GM18505 (cell line): Measurements from ENCODE around the gene EID2B.
A peak's percentile ranks its signal among the peaks of the same experiment; 100 is the strongest.

ENCODE experiments used
- ATAC-seq: cut with Tn5 transposase; IDR thresholded peaks from one replicate; pipeline ENCODE4 v1.9.1; 2021; ENCODE audit not compliant: unreplicated experiment
- POLR2A ChIP-seq: IDR thresholded peaks from 4 replicates; pipeline ENCODE4 v1.6.1; 2011; ENCODE audit warnings: borderline replicate concordance; ENCODE audit not compliant: insufficient read depth, insufficient read length; ENCODE audit errors: extremely low read depth

EID2B gene

DNA sequence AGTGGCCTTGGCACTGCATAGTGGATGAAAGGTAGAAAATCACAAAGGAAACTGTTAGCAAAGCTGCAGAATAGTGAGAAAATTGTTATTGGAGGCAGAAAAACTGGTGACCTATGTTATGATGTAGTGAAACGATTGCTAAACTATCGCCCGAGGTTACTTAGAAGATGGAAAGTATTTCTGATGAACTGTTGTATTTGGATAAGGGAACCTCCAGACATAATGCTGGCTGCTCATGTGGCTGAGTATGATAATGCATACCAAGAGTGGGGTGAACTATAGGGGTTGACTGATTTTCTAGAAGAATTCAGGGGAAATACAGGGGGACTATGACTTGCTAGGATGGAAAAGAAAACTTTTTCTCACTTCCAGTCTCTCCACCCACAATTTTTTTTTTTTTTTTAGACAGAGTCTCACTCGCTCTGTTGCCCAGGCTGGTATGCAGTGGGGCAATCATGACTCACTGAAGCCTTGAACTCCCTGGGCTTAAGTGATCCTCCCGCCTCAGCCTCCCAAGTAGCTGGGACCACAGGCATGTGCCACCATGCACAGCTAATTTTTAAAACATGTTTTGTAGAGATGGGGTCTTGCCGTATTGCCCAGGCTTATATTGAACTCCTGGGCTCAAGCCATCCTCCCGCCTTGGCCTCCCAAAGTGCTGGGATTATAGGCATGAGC lies 11.7 kb upstream of the EID2B start:
- no peak for ATAC-seq
- no peak for TF ChIP-seq POLR2A

DNA sequence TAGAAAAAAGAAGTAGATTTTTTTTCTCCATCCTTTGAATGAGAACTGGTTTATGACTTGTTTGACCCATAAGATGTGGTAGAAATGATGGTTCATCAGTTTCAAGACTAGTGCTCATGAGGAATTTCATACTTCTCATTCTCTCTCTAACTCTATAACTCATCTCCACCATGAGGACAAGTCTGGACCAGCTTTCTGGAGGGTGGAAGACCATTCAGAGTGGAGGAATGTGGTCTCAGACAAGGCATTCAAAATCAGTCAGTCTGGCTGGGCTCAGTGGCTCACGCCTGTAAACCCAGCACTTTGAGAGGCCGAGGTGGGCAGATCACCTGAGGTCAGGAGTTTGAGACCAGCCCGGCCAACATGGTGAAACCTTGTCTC lies 10.8 kb upstream of the EID2B start:
- ATAC-seq, result no peak
- TF ChIP-seq POLR2A, result no peak

DNA sequence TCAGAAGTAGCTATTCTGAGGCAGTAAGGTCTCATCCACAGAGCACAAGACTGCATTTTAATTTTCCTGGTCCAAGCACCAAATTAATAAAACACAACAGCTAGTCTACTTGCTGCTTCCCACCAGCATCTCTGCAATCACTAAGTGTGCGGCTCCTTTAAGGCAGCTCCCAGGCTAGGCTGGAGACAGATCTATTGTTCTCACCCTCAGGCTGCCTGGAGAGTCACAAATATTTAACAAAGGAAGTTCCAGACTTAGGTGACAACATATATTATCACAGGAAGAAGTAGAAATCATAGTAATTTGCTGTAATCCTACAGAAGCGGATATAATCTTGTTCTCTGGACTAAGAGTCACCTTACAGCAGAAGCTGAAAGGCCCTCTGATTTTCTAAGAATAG lies 9.6 kb upstream of the EID2B start:
- TF ChIP-seq POLR2A, result no peak
- no peak for ATAC-seq

DNA sequence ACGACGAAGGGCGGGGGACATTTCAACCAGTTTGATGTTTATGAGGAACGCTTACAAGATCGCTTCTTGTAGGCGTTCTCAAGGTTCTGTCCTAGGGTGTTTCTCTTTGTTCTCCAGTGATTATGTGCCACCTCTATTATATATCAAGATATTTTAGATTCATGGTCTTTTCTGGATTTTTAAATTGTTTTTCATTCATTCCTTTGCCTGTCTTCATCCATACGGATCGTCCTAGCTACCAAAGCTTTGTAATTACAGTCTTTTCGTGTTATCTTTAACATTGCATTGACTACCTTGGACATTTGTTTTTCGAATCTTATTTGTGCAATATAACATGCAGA lies 7.7 kb upstream of the EID2B start:
- TF ChIP-seq POLR2A, result no peak
- no peak for ATAC-seq

DNA sequence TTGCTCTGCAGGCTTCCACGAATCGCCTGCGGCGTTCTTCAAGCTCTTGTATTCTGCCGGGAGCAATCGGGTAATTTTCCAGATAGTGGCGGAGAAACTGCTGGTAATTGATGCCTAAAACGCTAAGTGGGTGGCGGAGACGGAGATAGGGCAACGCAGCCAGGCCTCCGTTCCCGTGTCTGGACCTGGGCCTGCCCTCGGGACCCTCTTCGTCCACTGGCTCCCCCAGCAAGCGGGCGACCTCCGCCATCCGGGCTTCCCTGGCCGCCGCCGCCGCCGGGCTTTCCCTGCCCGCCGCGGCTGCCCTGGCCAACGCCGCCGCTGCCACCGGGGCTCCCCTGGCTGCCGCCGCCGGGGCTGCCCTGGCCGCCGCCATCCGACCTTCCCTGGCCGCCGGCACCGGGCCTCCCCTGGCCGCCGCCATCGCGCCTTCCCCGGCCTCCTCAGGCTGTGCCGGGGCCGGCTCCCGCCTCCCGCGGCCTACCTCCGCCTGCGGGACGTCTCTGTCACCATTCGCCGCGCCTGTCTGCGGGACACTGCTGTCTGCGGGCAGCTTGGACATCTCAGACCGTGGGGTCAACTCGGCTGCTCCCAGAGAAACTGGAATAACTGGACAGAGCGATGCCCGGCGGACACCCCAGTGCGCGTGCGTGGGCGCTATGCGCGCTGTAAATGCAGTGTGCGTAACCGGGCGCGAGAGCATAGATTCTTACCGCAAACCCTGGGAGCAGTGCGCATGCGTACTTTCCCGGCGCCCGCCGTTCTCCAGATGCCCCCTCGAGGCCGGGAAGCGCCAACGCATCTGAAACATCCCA lies 7.1 kb upstream of the EID2B start, which contains the start of gene EID2:
Gene EID2 (minus strand): TSS at position 644 of the 815 bp plus-strand sequence. CDS start 82 bp downstream, at position 562.
- TF ChIP-seq POLR2A, result peak; percentile 82
- peak; percentile 85 for ATAC-seq

DNA sequence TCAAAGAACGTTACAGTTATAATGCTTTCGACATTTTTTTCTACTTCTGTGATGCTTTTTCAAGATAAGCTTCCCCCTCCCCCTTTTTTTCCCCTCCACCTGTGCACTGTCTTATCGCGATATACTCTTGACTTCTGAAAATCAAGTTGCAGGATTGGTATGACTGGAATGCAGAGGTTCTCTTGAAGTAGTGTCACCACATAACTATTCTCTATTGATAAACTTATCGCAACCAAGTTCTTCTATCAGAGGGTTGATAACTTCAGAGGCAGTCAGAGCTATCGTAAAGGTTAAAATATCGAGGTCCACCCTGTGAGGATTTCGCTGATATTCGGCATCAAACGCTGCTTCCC lies 6.5 kb upstream of the EID2B start:
- no peak for TF ChIP-seq POLR2A
- no peak for ATAC-seq

DNA sequence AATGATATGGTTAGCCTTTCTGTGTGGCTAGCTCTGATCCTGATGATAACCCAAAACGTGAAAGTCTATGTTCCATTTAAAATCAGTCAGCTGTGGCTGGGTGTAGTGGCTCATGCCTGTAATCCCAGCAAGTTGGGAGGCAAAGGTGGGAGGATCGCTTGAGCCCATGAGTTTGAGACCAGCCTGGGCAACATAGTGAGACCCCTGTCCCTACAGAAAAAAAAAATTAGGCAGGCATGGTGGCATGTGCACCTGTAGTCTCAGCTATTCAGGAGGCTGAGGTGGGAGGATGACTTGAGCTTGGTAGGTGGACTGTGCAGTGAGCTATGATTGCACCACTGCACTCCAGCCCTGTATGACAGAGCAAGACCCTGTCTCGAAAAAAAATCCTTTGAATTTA lies 1.1 kb upstream of the EID2B start:
- no peak for ATAC-seq
- no peak for TF ChIP-seq POLR2A

DNA sequence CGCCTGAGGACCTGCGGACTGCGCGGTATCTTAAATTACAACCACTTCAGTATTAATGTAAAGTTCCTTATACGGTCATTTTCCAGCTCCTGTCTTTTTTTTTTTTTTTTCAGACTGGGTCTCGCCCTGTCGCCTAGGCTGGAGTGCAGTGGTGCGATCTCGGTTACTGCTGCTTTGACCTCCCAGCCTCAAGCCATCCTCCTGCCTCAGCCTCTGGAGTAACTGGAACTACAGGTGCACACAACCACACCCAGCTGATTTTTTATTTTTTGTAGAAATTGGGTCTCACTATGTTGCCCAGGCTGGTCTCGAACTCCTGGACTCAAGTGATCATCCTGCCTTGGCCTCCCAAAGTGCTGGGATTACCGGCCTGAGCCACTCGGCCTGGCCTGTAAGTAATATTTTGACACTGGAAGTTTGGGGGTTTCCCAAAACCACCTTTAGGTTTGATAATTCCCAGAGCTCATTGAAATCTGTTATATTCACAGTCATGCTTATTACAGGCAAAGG lies 406 bp upstream of the EID2B start:
- no peak for ATAC-seq
- no peak for TF ChIP-seq POLR2A

DNA sequence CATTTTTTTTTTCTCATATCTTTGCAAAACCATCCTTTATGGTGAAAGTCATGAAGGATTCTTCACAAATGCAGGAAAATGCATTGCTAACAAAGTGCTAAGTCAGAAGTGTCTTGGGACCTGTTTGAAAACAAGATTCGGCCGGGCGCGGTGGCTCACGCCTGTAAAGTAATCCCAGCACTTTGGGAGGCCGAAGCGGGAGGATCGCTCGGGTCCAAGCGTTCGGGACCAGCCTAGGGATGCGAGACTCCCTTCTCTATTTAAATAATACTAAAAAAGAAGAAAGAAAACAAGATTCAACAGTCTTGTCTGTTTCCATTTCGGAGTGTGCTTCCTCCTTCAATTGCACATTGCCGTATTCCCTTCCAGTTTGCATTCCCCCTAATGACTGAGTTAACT lies 819 bp downstream of the EID2B start:
- no peak for ATAC-seq
- no peak for TF ChIP-seq POLR2A

DNA sequence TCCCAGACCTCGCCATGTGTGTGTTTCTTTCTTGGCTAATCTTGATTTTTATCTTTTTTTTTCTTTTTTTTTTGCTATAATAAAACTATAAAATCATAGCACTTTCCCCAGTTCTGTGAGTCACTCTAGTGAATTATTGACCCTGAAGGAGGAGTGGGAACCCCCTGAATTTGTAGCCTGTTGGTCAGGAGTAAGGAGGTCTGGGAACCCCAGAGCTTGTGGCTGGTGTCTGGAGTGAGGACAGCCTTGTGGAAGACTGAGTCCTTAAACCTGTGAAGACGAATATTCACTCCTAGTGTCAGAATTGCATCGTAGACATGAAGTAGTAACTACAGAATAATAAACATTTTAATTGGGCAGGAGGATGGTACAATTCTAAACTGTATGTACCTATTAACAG lies 7.4 kb downstream of the EID2B start:
- no peak for TF ChIP-seq POLR2A
- no peak for ATAC-seq

DNA sequence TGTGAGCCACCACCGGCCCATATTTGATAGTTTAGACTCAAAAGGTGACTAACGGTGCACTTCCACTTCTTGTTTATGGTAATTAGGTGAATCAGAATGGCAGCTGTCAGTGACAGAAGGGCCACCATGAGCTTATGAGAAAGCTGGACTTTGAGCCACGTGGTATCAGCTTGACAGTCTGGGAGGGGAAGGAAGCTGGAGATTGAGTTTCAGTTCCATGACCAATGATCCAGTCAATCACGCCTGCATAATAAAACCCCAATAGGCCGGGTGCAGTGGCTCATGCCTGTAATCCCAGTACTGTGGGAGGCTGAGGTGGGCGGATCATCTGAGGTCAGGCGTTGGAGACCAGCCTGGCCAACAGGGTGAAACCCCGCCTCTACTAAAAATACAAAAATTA lies 8.2 kb downstream of the EID2B start:
- ATAC-seq, result no peak
- no peak for TF ChIP-seq POLR2A

DNA sequence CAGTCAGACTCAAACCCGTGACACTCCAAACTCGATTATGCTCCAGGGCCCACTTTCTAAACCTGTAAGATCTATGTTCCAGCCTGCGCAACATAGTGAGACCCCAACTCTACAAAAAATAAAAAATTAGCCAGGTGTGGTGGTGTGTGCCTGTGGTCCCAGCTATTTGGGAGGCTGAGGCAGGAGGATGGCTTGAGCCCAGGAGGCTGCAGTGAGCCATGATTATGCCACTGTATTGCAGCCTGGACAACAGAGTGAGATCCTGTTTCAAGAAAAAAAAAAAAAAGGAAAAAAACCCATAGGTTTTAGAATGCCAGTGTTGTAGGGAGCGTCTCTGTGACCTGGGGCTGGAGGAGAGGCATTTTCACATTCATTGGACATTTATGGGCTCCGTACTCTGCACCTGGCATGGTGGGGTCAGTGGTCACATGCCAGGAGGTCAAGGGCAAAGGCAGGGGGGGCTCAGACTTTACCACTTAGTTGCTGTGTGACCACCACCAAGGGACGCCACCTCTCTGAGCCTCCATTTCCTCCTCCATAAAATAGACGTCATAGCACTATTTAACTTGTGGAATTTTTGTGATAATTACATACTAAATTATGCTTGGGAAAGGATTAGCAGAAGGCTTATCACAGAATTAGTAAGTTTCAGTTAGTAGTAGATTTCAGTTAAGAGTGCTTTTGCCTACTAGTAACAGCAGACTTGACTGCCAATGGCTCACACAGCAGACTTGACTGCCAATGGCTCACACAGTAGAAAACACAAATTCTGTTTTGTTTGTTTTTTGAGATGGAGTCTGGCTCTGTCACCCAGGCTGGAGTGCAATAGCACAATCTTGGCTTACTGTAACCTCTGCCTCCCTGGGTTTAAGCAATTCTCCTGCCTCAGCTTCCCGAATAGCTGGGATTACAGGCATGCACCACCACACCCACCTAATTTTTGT lies 11.8 kb downstream of the EID2B start:
- no peak for ATAC-seq
- TF ChIP-seq POLR2A, result no peak

DNA sequence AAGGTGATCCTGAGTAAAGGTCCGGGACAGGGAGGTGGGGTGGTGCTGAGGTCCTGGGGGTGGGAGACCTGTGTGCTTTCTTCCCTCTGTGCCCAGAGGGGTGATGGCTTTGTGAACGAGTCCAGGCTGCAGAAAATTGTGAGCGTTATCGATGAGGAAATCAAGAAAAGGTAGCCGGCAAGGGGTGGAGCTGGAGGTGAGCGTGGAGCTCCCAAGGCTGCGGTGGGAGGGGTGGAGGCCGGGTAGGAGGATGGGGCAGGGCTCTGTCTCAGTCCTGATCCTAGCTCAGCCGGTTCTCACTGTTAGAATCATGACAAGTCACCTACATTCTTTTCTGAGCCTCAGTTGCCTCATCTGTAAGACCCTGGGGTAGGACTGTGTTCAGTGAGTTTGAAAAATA lies 13.7 kb downstream of the EID2B start:
- TF ChIP-seq POLR2A, result no peak
- no peak for ATAC-seq
